SKM-1 (cell line): ENCODE results near the gene HACD2.
A peak's percentile ranks its signal among the peaks of the same experiment; 100 is the strongest.

Source experiments
- DNase-seq: peaks from one replicate; lab custom pipeline; 2025; ENCODE audit not compliant: unreplicated experiment; lab: John Stamatoyannopoulos, UW

Gene HACD2, protein sequence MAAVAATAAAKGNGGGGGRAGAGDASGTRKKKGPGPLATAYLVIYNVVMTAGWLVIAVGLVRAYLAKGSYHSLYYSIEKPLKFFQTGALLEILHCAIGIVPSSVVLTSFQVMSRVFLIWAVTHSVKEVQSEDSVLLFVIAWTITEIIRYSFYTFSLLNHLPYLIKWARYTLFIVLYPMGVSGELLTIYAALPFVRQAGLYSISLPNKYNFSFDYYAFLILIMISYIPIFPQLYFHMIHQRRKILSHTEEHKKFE

DNA sequence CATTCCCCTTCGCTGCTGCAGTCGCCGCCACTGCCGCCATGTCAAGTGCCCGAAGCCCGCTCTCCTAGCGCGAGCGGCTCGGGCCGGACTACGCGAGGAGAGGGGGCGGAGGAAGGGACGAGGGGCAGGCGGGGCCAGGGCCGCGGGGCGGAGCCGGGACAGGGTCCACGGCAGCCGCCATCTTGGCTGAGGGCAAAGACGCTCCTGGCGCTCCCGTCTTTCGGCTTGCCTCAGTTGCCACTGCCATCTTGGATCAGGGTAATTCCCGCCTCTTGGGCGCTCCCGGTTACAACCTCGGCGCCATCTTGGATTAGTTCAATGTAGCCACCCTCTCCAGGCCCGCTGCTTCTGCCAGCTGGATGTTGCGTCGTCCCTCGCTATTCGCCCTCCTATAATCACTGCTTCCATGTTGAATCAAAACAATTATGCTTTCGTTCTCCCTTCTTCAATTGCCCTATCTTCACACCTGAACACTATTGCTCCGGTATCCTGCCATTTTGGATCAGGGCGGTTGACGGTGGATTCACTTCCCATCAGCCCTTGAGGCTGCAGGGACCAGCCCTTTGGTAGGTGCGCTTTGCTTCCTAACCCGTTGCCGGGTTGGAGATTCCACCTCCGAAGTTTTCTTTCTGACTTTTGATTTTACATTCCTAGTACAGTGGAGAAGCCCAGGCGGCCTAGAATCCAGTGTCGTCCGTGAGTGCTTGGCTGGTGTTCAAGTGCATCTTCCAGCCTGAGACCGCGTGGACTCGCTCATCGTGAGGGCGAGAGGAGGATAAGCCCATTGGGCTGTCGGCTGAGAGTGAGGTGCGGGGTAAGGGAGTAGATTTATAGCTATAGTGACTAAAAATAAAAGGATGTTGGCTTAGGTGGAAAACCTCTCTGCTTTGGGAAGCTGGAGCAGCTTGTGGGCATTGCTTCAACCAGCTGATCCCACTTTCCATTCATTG, at the start of gene HACD2:
Gene HACD2, minus strand, starts transcription at position 66 of the 950 bp plus-strand sequence. Its CDS starts 26 bp downstream, at position 40.
- peak; percentile 97 for DNase-seq

DNA sequence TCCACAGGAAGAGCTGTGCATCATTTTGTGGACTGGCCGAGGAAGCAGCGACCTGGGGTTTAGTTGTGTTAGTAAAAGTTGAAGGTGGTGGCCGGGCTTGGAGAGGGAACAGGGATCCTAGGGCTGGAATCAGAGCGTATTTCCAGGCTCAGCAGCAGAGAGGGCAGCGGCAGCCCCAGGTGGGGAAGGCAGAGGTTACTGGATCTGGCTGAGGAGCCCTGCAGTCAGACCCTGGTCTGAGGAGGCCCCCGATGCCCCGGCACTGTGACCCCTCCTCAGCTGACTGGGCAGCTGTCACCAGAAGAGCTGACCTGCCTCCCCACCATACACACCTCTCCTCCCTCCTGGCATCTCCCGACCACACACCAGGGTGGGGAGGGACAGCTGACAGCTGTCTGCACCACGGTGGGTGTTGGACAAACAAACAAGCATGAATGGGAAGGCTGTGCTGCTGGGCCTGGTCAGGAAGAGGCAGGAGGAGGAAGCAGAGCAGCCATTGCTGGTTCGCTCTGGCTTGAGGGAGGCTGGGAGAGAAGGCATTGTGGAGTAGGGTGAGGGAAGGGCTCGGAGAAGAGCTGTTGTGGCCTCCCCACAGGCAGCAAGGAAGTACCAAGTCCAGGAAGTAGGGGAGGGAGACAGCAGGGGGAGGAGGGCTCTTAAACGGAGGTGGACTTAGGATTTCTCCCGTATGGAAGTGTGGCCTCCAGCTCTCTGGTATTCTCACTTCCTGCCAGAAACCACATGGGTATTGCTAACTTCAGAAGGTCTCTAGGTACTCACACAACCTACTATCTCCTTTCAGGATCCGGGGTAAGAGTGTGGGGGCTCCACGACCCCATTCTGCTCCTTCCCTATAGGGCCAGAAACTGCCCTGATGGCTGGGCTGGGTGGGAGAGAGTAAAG, 49.5 kb upstream of the HACD2 start:
- DNase-seq: no peak

DNA sequence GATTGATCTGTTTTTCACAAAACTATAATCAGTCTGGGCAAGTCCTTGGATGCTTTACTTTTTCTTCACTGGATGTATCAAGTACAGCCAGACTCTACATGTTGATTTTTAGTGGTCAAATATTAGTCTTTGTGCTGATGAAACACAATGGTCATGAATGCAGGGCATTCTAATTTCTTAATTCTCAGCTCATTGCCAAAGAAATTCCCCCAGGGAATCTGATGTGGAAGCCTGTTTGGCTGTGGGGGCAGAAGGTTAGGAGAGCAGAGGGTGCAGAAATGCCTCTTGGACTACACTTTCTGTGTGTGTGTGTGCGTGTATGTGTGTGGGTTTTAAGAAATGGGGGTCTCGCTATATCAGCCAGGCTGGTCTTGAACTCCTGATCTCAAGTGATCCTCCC, 48.7 kb upstream of the HACD2 start:
- no peak for DNase-seq

DNA sequence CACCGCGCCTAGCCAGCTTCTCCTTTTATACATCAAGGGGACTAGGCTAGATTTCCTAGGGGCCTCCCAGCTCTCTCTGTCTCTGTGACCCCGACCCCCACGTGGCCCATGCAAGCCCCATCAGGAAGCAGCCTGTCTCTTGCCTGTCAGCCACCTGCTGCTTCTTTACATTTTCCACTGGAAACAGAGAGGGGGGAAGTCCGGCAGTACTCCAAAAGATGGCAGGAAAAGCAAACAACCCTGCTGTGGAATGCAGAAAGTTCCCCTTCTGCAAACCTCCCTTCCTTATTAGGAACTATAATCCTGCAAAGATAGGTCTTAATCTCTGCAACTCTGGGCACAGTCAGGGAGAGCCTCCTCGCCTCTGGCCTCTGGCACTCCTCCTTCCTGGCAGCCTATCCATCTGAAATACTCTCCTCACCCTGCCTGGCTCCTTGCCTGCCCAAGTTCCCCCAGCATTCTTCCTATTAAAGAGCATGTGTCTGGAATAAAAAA, 47.4 kb upstream of the HACD2 start:
- no peak for DNase-seq

DNA sequence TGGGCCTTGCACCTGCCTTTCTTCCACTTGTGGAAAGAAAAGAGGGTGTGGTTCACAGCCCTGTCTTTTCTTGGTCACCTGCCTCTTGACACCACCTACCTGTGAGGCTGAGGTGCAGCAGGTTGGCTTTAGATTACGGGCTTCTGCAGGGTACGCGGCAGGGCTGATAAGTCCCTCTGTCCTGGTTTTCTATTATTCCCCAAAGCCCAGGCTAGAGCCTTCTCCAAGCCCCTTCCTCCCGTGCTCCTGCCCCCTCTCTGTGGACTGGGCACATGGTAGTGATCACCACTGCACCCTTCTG, 44.8 kb upstream of the HACD2 start:
- DNase-seq: no peak

DNA sequence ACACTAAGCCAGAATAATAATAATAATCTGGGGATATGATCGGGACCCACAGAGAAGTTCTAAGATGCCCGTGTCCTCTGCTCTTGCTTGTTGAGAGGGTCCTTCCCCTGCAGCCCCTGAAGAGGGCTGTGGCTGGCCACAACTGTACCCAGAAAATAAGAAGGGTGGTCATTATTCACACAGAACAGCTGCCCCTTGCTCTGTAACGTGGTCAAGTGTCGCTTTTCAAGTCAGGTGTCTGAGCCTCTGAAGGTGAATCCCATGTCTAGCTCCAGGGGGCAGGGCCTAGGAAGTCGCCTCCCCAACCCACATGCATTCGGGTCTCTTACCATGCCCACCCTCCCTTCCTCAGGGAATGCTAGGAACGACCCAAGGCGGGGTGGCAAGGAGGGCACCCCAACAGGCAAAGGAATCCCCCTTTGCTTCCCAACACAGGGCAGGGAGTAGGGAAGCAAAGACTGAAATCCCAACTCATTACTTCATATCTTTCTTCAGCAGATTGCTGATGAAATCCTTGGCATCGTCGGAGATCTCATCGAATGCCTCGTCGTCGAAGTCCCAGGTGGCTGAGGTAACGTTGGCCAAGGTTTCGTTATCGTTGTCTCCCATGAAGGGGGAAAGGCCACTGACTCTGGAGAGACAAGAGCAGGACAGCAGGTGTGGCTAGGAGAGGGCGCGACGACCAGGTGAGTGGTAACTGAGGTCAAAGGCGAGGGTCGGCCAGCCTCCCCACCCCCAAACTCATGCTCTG, 44.3 kb upstream of the HACD2 start:
- no peak for DNase-seq

DNA sequence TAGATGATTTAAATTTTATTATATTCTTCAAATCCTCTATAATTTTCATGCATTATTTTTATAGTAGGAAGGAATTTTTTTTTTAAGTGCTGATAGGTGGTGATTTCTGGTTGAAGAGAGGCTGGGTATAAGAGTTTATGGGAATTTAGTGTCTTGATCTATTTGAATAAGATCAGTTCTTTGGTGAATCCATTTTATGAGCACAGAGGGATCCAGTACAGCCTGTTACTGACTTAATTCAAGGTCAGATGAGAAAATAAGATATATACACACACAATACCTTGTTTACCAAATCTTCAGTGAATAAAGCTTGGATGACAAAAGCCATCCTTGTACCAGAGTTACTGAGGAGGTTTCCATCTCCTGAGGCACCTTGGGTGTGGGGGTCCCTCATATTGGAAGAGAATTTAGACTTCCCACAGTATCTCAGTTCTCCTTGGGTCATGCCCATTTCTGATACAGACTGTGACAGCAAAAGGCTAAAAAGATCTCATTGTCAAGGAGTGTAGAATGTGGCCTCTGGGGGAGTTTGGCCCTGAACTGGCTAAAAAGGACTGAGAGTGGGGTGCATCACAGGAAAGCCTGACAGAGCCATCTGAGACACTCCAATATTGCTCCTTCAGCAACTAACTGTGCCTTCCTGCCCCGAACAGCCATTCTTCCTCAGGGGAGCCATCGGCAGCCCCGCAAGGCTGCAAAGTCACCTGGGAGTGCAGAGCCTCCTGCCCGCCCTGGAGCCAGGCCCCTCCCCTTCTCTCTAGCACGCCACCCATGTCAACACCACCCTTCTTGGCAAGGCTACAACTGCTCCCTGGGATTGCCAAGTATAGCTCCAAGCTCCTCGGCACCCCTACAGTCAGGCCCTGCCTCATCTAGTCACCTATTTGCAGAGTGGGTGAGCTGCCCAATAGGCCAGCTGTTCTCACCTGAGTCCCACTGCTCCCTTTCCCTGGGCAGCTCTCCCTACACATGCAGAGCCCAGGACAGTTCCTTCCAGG, 43.1 kb upstream of the HACD2 start:
- no peak for DNase-seq

DNA sequence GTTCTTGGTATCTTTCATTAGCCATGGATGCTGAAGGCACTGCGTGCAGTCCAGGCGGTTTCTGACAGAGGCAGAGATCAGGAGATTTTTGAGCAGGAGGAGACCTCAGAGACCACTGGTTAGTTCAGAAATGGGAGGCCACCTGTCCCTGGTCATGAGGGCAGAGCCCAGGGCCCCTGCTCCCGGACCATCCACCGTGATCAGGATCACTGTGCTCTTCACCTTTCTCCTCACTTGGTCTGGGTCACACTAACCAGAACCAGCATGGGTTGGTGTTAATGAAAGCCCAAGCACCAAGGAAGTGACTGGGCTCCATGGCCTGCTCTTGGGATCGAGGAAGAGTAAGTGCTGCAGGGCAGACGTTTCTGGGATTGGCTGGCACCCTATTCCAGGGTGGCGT, 42.0 kb upstream of the HACD2 start:
- no peak for DNase-seq

DNA sequence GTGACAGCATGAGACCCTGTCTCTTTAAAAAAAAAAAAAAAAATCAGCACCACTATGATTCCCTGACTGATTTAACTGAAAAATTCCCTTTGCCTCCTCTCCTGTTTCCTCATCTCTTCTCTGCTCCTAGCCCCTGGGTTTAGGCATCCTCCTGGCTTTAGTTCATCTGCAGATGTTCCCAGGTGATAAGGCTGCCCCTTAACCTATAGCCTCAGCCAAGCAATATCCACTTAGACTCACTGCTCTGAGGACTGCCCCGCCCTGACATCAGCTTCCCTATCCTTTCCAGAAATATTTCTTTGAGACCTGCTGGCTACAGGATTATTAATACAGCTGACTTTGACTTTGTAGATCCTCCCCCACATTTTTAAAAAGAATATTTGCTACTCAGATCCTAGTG, 39.4 kb upstream of the HACD2 start:
- no peak for DNase-seq

DNA sequence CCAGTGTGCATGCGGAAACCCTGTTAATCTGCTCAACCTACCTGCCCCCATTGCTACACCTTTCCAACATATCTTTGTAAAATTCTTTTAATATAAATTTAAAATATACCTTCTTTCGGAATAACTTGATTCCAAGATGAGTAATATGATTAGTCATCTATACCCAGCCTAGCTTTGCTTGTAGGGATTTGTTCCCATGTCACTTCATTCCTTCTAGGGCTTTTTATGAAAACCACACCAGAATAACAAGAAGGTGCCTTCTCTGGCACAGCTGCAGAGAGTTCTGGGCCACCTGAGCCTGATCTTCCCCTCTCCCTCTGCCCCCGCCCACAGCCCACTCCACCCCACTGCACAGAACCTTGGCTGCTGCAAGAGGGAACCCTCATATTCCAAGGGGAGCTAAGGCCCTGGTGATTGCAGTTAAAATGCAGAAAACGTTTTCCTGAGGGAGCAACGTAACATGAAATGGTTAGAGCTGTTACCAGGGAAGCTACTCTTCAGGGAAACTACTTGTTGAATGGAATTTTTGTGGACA, 38.6 kb upstream of the HACD2 start:
- DNase-seq: no peak

DNA sequence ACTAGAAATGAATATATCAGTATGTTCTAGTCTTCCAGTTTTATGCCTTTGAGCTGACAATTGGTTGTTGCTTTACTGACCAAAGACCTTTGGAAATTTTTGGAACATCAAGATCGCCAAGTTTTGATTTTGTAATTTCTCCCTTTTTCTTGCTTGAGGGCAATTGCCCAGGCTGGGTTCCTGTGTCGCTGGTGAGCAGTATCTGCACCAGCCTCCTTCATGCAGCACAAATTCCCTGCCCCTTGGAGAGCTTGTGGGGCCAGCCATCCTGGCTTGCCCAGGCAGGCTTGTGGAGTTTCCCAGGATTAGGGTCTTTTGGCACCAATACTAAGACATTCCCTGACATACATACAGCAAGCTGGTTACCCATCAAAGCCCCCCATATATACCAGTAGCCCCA, 37.9 kb upstream of the HACD2 start:
- DNase-seq: no peak

DNA sequence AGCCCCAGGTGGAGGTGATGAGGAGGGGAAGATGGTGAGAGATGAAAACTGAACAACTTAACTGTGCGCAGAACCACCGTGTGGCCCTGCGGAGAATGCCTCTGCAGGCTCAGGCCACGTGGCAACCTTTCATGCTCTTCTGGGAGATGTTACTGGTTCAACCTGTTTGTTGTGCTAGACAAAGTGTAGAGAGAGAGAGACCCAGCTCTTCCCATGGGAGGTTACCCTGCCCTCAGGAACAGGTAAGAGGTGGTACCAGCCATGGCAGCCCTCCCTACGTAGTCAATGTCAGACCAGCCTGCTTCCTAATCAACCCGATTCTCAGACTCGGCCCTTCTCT, 37.0 kb upstream of the HACD2 start:
- no peak for DNase-seq

DNA sequence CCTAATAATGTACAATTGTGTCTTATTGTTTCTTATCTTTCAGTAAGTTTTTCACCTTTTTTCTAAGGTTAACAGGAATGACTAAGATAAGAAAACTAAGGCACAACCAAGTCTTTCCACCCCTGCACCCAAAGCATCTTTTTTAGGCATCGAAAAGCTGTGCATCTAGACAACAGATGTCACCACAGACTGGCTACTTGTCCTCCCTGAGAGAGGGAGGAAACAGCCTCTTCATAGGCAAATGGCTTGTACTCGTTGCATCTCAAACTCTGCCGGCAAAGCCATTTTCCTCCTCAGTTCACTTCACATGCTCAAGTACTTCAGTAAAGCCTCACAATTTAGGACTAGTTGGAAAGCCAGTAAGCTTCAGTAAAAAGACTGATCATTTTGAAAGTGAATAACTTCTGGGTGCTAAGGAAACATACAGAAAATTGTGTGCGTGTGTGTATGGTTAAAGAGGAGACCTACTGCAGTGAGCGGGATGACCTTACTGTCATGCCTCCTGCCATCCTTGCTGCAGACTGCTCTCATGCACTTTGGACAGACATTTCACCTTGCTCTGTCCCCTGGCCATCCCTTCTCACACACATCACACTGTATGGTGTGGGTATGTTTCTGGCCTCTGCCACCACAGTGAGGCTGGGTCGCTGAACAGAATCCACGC, 36.5 kb upstream of the HACD2 start:
- no peak for DNase-seq

DNA sequence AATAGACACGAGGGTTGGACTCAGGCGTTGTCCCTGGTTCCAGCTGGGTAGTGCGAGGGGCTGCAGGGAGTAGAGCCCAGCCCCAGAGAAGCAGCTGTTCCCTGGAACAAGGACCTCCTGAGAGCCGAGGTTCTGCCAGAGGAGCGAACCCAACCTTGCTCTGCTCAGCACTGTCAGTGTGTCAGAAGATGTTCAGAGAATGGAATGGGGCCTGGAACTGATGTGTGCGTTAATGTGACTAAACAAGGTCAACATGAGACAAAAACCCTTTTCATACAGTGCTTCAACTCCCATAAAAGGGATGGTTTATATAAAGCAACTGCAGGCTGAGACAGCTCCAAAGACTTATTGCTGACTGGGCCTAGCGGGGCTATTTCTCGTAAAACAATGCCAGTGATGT, 35.5 kb upstream of the HACD2 start:
- no peak for DNase-seq

DNA sequence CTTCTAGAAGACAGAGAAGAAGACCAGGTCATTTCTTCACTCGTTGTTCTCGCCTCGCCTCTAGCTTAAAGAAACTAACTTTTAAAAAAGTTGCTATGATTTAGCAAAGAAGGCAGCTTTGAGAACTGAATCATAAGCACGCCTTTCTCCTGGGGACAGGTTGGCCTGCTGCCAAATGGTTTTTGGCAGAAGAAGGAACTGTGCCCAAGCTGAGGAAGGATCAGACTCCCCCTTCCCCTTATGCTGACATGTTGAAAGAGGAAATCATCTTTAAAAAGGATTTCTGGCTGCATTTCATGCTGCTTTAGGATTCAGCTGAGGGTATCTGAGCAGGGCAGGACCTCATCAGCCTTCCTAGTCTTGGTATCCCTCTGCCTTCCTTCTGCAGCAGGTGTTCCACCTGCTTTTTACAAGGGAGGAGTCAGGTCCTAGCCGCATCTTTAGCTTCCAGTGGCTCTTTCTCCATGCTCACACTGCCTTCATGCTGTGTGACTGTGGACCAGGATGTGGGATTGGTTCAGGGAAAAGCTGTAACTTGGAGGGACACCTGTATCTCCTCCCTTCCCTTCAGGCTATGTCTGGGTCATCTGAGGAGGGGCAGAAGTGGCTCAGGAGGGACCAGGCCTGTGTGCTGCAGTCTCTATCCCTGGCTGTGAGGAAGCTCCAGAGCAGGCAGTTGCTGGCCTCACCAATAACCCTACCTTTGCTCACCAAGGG, 34.1 kb upstream of the HACD2 start:
- DNase-seq: peak; percentile 83

DNA sequence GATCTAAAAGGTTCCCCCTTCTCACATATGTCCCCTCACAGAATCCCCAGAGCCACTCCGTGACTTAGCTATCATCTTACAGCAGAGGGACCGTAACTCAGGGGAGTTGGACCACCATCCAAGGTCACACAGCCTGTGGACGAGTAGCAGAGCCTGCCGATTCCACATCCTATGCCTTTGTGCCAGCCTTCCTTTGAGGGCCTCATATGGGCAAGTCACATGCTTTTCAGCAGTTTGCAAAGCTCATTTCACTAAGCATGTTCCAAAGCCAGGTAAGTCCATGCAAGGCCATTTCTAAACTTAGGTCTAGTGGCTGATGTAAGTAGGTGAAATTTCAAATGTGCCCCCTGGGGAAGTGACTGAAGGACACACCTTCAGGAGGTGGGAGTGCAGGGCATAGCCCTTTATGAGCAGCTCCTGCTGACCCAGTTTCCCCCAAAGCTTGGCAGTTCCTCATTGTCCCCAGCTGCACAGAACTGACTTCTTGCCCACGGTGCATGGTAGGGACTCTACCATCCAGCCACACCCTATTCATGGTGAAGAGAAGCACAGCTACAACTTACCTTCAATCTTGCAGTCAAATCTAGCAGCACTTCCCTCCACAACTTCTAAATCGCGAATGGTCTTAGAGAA, 33.3 kb upstream of the HACD2 start:
- no peak for DNase-seq

DNA sequence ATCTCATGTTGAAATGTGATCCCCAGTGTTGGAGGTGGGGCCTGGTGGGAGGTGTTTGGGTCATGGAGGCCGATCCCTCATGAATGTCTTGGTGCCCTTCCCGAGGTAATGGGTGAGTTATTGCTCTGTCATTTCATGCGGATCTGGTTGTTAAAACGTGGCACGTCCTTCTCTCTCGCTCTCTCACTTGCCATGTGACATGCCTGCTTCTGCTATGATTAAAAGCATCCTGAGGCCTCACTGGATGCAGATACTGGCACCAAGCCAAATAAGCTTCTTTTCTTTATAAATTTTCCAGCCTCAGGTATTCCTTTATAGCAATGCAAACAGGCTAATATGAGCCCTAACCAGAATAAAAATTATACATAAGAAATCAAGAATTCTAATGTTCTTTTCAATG, 31.7 kb upstream of the HACD2 start:
- DNase-seq: no peak

DNA sequence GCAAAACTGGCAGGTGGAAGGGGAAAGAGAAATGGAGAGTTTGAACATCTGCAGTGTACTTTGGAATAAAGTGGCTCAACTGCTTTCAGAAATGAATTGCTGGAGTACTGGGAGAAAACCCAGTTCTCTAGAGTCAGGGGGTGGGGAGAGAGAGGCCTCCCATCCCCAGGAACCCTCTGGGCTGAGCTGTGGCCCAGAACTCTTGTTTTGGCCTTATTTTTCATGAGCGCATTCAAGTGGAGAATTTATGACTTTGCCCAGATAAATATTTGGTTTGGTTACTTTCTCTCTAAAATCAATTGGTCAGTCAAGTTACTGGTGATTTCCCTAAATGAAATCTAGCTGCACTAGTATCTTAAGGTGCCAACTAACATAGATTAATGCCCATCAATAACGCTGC, 28.7 kb upstream of the HACD2 start:
- no peak for DNase-seq
